NCI-H1436 (cell line): ENCODE measurements around the gene AKT3.
"Not testable (repeated sequence)": the region's sequence is repeated elsewhere in the genome, so short reads cannot be mapped to it uniquely, and the experiment has no call there.

Experiments used
- DNase-seq: peaks from one replicate; lab custom pipeline; 2025; lab: John Stamatoyannopoulos, UW

The AKT3 gene

GRCh38 chr1:243841507-243841906 lies 8.5 kb downstream of the AKT3 start:
- no peak for DNase-seq

- no peak for DNase-seq
Observed at GRCh38 chr1:243837907-243838535, 12.0 kb downstream of the AKT3 start.

- DNase-seq, result no peak
Observed at GRCh38 chr1:243834130-243834529, 15.9 kb downstream of the AKT3 start.

GRCh38 chr1:243831463-243831862 lies 18.6 kb downstream of the AKT3 start:
- no peak for DNase-seq

GRCh38 chr1:243827206-243827605 lies 22.8 kb downstream of the AKT3 start:
- no peak for DNase-seq

GRCh38 chr1:243824907-243825306 lies 25.1 kb downstream of the AKT3 start:
- not testable (repeated sequence) for DNase-seq

GRCh38 chr1:243821177-243821680 lies 28.8 kb downstream of the AKT3 start:
- no peak for DNase-seq

GRCh38 chr1:243819438-243819839 lies 30.6 kb downstream of the AKT3 start:
- no peak for DNase-seq

GRCh38 chr1:243818978-243819377 lies 31.1 kb downstream of the AKT3 start:
- DNase-seq, result no peak

- DNase-seq, result no peak
Observed at GRCh38 chr1:243814718-243815117, 35.3 kb downstream of the AKT3 start.

- not testable (repeated sequence) for DNase-seq
Observed at GRCh38 chr1:243807346-243807745, 42.7 kb downstream of the AKT3 start.

GRCh38 chr1:243806310-243806709 lies 43.7 kb downstream of the AKT3 start:
- DNase-seq, result no peak

- no peak for DNase-seq
Observed at GRCh38 chr1:243802736-243803135, 47.3 kb downstream of the AKT3 start.

- DNase-seq, result peak; percentile 29
Observed at GRCh38 chr1:243801378-243801777, 48.7 kb downstream of the AKT3 start.

GRCh38 chr1:243799908-243800307 lies 50.1 kb downstream of the AKT3 start:
- DNase-seq, result no peak

- no peak for DNase-seq
Observed at GRCh38 chr1:243798726-243799125, 51.3 kb downstream of the AKT3 start.

GRCh38 chr1:243796016-243796415 lies 54.0 kb downstream of the AKT3 start:
- DNase-seq, result no peak

GRCh38 chr1:243793298-243793697 lies 56.7 kb downstream of the AKT3 start:
- DNase-seq, result no peak

- DNase-seq, result no peak
Observed at GRCh38 chr1:243792891-243793290, 57.2 kb downstream of the AKT3 start.

GRCh38 chr1:243792401-243792800 lies 57.6 kb downstream of the AKT3 start:
- no peak for DNase-seq

- no peak for DNase-seq
Observed at GRCh38 chr1:243791586-243792267, 58.3 kb downstream of the AKT3 start.

GRCh38 chr1:243790404-243790803 lies 59.6 kb downstream of the AKT3 start:
- no peak for DNase-seq

- no peak for DNase-seq
Observed at GRCh38 chr1:243786531-243786930, 63.5 kb downstream of the AKT3 start.

- DNase-seq, result no peak
Observed at GRCh38 chr1:243784506-243784905, 65.5 kb downstream of the AKT3 start.
